ENCODE results near the gene ABCC6. TPM values are rescaled to one million over a fixed set of nuclear protein-coding genes. Genes with fewer than 3 reads are reported as not detected.
A peak's percentile ranks its signal among the peaks of the same experiment; 100 is the strongest.

Gene ABCC6
- total and polyA plus RNA-seq, 3 donors from 2014 or later = 0.87 to 1.5 (median 1.0) TPM

- TF ChIP-seq CTCF (IDR thresholded peaks at IDR 0.05) = no peak
- no peak for TF ChIP-seq POLR2A (IDR thresholded peaks at IDR 0.05)
- no peaks in the 10 kb centered on the region for H3K27me3 ChIP-seq
- WGBS, 2 donors = 83 to 91% methylated on average over 10 to 14 of the region's 14 CpGs
- no peaks in the 10 kb centered on the region for H3K36me3 ChIP-seq (ENCODE audit: low read depth, missing control alignments)
- no peak for DNase-seq
- intact Hi-C loops (cut with DNase I; ENCODE audit: low total_unique reads) = no loop called here
- H3K4me3 ChIP-seq = no peak overlapping the region
- H3K9me3 ChIP-seq = no peaks in the 10 kb centered on the region
- no peak overlapping the region for H3K27ac ChIP-seq
- H3K4me1 ChIP-seq = peaks cover 22% of the 10 kb centered on the region
Observed at GRCh38 chr16:16146380-16147315, 76.6 kb downstream of the ABCC6 start.

DNA sequence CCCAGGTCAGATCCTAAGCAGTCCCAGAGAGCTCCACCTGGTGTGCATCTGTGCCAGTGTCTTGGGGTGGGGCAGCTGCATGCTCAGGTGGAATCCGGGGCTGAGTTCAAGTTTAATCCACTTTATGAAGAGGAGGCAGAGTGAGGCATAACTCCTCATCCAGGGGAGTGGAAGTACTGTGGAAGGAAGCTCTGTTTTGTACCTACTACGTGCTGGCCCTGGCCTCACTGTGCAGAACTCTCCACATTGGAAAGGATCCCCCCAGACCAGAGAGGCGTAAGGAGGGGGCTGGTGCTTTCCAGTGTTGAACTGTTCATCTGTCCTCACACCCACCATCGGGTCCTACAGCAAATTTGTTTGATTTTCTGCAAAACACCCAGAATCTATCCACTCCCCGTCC lies 78.0 kb downstream of the ABCC6 start:
- Histone ChIP-seq H3K9me3 (no peaks in the 10 kb centered on the region), H3K27me3 (no peaks in the 10 kb centered on the region), H3K36me3 (ENCODE audit: low read depth, missing control alignments) (no peaks in the 10 kb centered on the region), H3K4me1 (peaks cover 17% of the 10 kb centered on the region), H3K4me3 (no peak overlapping the region), H3K27ac (no peak overlapping the region)
- intact Hi-C loops (cut with DNase I; ENCODE audit: low total_unique reads) = no loop called here
- WGBS, 2 donors = 94 to 96% methylated on average over 4 to 5 of the region's 5 CpGs
- no peak for DNase-seq
- TF ChIP-seq CTCF (IDR thresholded peaks at IDR 0.05) (no peak), POLR2A (IDR thresholded peaks at IDR 0.05) (no peak)

DNA sequence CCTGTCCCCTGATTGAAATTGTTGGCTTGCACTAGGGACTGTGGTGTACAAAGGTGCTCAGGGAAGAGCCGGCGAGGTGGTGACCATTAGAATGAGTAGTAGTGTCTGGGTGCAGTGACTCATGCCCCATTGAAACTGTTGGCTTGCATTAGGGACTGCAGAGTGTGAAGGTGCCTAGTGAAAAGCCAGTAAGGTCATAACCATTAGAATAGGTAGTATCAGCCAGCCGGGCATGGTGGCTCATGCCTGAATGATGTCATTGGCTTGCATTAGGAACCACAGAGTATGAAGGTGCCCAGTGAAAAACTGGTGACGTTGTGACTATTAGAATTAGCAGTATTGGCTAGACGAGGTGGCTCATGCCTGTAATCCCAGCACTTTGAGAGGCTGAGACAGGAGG lies 78.9 kb downstream of the ABCC6 start:
- no peaks in the 10 kb centered on the region for H3K36me3 ChIP-seq (ENCODE audit: low read depth, missing control alignments)
- no peak overlapping the region for H3K4me3 ChIP-seq
- intact Hi-C loops (cut with DNase I; ENCODE audit: low total_unique reads) = no loop called here
- H3K9me3 ChIP-seq = no peaks in the 10 kb centered on the region
- peaks cover 8% of the 10 kb centered on the region for H3K4me1 ChIP-seq
- TF ChIP-seq POLR2A (IDR thresholded peaks at IDR 0.05) = no peak
- no peak for TF ChIP-seq CTCF (IDR thresholded peaks at IDR 0.05)
- H3K27ac ChIP-seq = no peak overlapping the region
- DNase-seq = no peak
- WGBS, 2 donors = 75 to 82% methylated on average over 5 of the region's 5 CpGs
- H3K27me3 ChIP-seq = no peaks in the 10 kb centered on the region

DNA sequence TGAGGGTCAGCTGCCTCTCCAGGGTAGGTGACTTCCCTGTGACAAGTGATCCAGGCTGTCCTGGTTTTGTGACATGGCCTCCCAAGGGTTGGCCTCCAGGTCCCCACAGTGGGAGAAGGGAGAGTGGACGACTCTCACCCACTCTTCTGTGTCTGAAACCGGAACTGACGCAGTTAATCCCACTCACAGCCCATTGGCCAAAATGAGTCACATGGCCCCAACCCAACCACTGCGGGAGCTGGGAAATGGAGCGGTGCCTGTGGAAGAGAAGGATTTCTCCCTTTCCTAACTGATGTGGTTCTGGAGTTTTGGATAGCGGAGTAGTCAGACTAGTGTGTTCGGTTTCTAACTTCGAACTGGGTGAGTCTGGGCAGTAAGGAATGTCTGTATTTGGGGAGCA lies 79.4 kb downstream of the ABCC6 start:
- peaks cover 3% of the 10 kb centered on the region for H3K4me1 ChIP-seq
- TF ChIP-seq POLR2A (IDR thresholded peaks at IDR 0.05) = no peak
- no peak for TF ChIP-seq CTCF (IDR thresholded peaks at IDR 0.05)
- peak; percentile 70 for DNase-seq
- intact Hi-C loops (cut with DNase I; ENCODE audit: low total_unique reads) = no loop called here
- no peaks in the 10 kb centered on the region for H3K9me3 ChIP-seq
- no peaks in the 10 kb centered on the region for H3K27me3 ChIP-seq
- H3K36me3 ChIP-seq (ENCODE audit: low read depth, missing control alignments) = no peaks in the 10 kb centered on the region
- peak overlapping the region in 1 of 2 donors; percentile 10 for H3K4me3 ChIP-seq
- no peak overlapping the region for H3K27ac ChIP-seq
- 73 to 76% methylated on average over 8 of the region's 8 CpGs for whole genome bisulfite sequencing, 2 donors

Measured in testis (tissue), 3 donors.